Neural progenitor cell (in vitro differentiated cells): Measurements from ENCODE around the gene NBEA.

Experiments used
- CTCF ChIP-seq: fragments of 200-600 bp; sonication (generic); IDR thresholded peaks from 2 replicates; pipeline ENCODE4 v1.5.1; 2017; ENCODE audit warnings: antibody characterized with exemption, mild to moderate bottlenecking
- EZH2 ChIP-seq: fragments of 200-600 bp; sonication (generic); IDR thresholded peaks from 2 replicates; pipeline ENCODE4 v1.6.1; 2017; ENCODE audit warnings: antibody characterized with exemption, mild to moderate bottlenecking, moderate library complexity

GRCh38 chr13:35379663-35380062 is 437.6 kb downstream of the NBEA start:
- TF ChIP-seq CTCF (no peak), EZH2 (no peak)
